ENCODE results near the gene SDK1. TPM values are rescaled to one million over a fixed set of nuclear protein-coding genes. Genes with fewer than 3 reads are reported as not detected.

SDK1 gene
- total RNA-seq, 2 experiments from 2014 or later: 0.03 to 0.05 TPM

GRCh38 chr7:3712841-3713240 lies 411.8 kb downstream of the SDK1 start:
- no peak for DNase-seq
- no peaks in the 10 kb centered on the region for H3K4me1 Mint-ChIP-seq (ENCODE audit: low read depth)
- no peaks in the 10 kb centered on the region for H3K9me3 Mint-ChIP-seq (ENCODE audit: insufficient read depth)
- H3K36me3 Mint-ChIP-seq (ENCODE audit: low read depth): no peaks in the 10 kb centered on the region
- POLR2A ChIA-PET: no interaction called here
- CTCF ChIA-PET: no interaction called here
- no peaks in the 10 kb centered on the region for H3K27me3 Mint-ChIP-seq (ENCODE audit: low read depth)
- H3K27ac Mint-ChIP-seq: no peak overlapping the region
- no peak overlapping the region for H3K4me3 Mint-ChIP-seq
- ATAC-seq: no peak

GRCh38 chr7:3721422-3721821 lies 420.4 kb downstream of the SDK1 start:
- H3K36me3 Mint-ChIP-seq (ENCODE audit: low read depth): no peaks in the 10 kb centered on the region
- H3K27ac Mint-ChIP-seq: no peak overlapping the region
- H3K9me3 Mint-ChIP-seq (ENCODE audit: insufficient read depth): no peaks in the 10 kb centered on the region
- ATAC-seq (no peak), DNase-seq (no peak)
- H3K4me3 Mint-ChIP-seq: no peak overlapping the region
- H3K4me1 Mint-ChIP-seq (ENCODE audit: low read depth): no peaks in the 10 kb centered on the region
- peaks cover 8% of the 10 kb centered on the region for H3K27me3 Mint-ChIP-seq (ENCODE audit: low read depth)
- POLR2A ChIA-PET: no interaction called here
- CTCF ChIA-PET: interaction anchor here (0.7 kb wide), 1 partner anchor 38 kb away, joined by 3 read pairs; no protein-coding TSS in a partner anchor

- no peaks in the 10 kb centered on the region for H3K9me3 Mint-ChIP-seq (ENCODE audit: insufficient read depth)
- CTCF ChIA-PET: no interaction called here
- POLR2A ChIA-PET: no interaction called here
- ATAC-seq (no peak), DNase-seq (peak; percentile 28)
- H3K36me3 Mint-ChIP-seq (ENCODE audit: low read depth): no peaks in the 10 kb centered on the region
- no peak overlapping the region for H3K27ac Mint-ChIP-seq
- no peaks in the 10 kb centered on the region for H3K4me1 Mint-ChIP-seq (ENCODE audit: low read depth)
- peaks cover 8% of the 10 kb centered on the region for H3K27me3 Mint-ChIP-seq (ENCODE audit: low read depth)
- H3K4me3 Mint-ChIP-seq: no peak overlapping the region
Measured at GRCh38 chr7:3722396-3722922, 421.4 kb downstream of the SDK1 start.

GRCh38 chr7:3725155-3726059 lies 424.4 kb downstream of the SDK1 start:
- Mint-ChIP-seq H3K27me3 (ENCODE audit: low read depth) (peaks cover 5% of the 10 kb centered on the region), H3K4me1 (ENCODE audit: low read depth) (no peaks in the 10 kb centered on the region), H3K9me3 (ENCODE audit: insufficient read depth) (no peaks in the 10 kb centered on the region), H3K36me3 (ENCODE audit: low read depth) (no peaks in the 10 kb centered on the region), H3K27ac (no peak overlapping the region), H3K4me3 (no peak overlapping the region)
- ATAC-seq: no peak
- POLR2A ChIA-PET: no interaction called here
- DNase-seq: no peak
- CTCF ChIA-PET: no interaction called here

GRCh38 chr7:3730276-3730675 lies 429.2 kb downstream of the SDK1 start:
- Mint-ChIP-seq H3K36me3 (ENCODE audit: low read depth) (no peaks in the 10 kb centered on the region), H3K4me1 (ENCODE audit: low read depth) (no peaks in the 10 kb centered on the region), H3K4me3 (no peak overlapping the region), H3K27me3 (ENCODE audit: low read depth) (no peaks in the 10 kb centered on the region), H3K9me3 (ENCODE audit: insufficient read depth) (no peaks in the 10 kb centered on the region), H3K27ac (no peak overlapping the region)
- no peak for DNase-seq
- ATAC-seq: no peak
- POLR2A ChIA-PET: no interaction called here
- CTCF ChIA-PET: no interaction called here

GRCh38 chr7:3732395-3733005 lies 431.4 kb downstream of the SDK1 start:
- Mint-ChIP-seq H3K9me3 (ENCODE audit: insufficient read depth) (no peaks in the 10 kb centered on the region), H3K36me3 (ENCODE audit: low read depth) (no peaks in the 10 kb centered on the region), H3K27ac (no peak overlapping the region), H3K4me3 (no peak overlapping the region), H3K4me1 (ENCODE audit: low read depth) (no peaks in the 10 kb centered on the region), H3K27me3 (ENCODE audit: low read depth) (no peaks in the 10 kb centered on the region)
- ChIA-PET POLR2A (no interaction called here), CTCF (no interaction called here)
- ATAC-seq (no peak), DNase-seq (no peak)

GRCh38 chr7:3733541-3734140 lies 432.6 kb downstream of the SDK1 start:
- no peaks in the 10 kb centered on the region for H3K36me3 Mint-ChIP-seq (ENCODE audit: low read depth)
- ChIA-PET POLR2A (no interaction called here), CTCF (no interaction called here)
- no peaks in the 10 kb centered on the region for H3K4me1 Mint-ChIP-seq (ENCODE audit: low read depth)
- DNase-seq: no peak
- no peak overlapping the region for H3K27ac Mint-ChIP-seq
- H3K27me3 Mint-ChIP-seq (ENCODE audit: low read depth): no peaks in the 10 kb centered on the region
- no peak overlapping the region for H3K4me3 Mint-ChIP-seq
- no peaks in the 10 kb centered on the region for H3K9me3 Mint-ChIP-seq (ENCODE audit: insufficient read depth)
- no peak for ATAC-seq

- Mint-ChIP-seq H3K4me3 (no peak overlapping the region), H3K4me1 (ENCODE audit: low read depth) (no peaks in the 10 kb centered on the region), H3K9me3 (ENCODE audit: insufficient read depth) (peaks cover 6% of the 10 kb centered on the region), H3K27ac (no peak overlapping the region), H3K36me3 (ENCODE audit: low read depth) (no peaks in the 10 kb centered on the region), H3K27me3 (ENCODE audit: low read depth) (no peaks in the 10 kb centered on the region)
- ChIA-PET CTCF (no interaction called here), POLR2A (no interaction called here)
- ATAC-seq: no peak
- DNase-seq: no peak
Measured at GRCh38 chr7:3738964-3739363, 437.9 kb downstream of the SDK1 start.

GRCh38 chr7:3739983-3740382 lies 438.9 kb downstream of the SDK1 start:
- DNase-seq: no peak
- CTCF ChIA-PET: no interaction called here
- POLR2A ChIA-PET: interaction anchor here (0.5 kb wide), 1 partner anchor 399 kb away, joined by 3 read pairs; no protein-coding TSS in a partner anchor
- Mint-ChIP-seq H3K36me3 (ENCODE audit: low read depth) (no peaks in the 10 kb centered on the region), H3K4me1 (ENCODE audit: low read depth) (no peaks in the 10 kb centered on the region), H3K4me3 (no peak overlapping the region), H3K27ac (no peak overlapping the region), H3K9me3 (ENCODE audit: insufficient read depth) (peaks cover 6% of the 10 kb centered on the region), H3K27me3 (ENCODE audit: low read depth) (no peaks in the 10 kb centered on the region)
- ATAC-seq: no peak

GRCh38 chr7:3747467-3747866 lies 446.4 kb downstream of the SDK1 start:
- ATAC-seq (no peak), DNase-seq (no peak)
- CTCF ChIA-PET: no interaction called here
- Mint-ChIP-seq H3K27ac (no peak overlapping the region), H3K4me1 (ENCODE audit: low read depth) (no peaks in the 10 kb centered on the region), H3K27me3 (ENCODE audit: low read depth) (peaks cover 3% of the 10 kb centered on the region), H3K36me3 (ENCODE audit: low read depth) (no peaks in the 10 kb centered on the region), H3K4me3 (no peak overlapping the region), H3K9me3 (ENCODE audit: insufficient read depth) (no peaks in the 10 kb centered on the region)
- POLR2A ChIA-PET: no interaction called here

GRCh38 chr7:3748389-3748788 lies 447.3 kb downstream of the SDK1 start:
- ATAC-seq: no peak
- no peak overlapping the region for H3K4me3 Mint-ChIP-seq
- H3K27me3 Mint-ChIP-seq (ENCODE audit: low read depth): peaks cover 3% of the 10 kb centered on the region
- H3K4me1 Mint-ChIP-seq (ENCODE audit: low read depth): no peaks in the 10 kb centered on the region
- ChIA-PET CTCF (no interaction called here), POLR2A (no interaction called here)
- H3K36me3 Mint-ChIP-seq (ENCODE audit: low read depth): no peaks in the 10 kb centered on the region
- no peaks in the 10 kb centered on the region for H3K9me3 Mint-ChIP-seq (ENCODE audit: insufficient read depth)
- DNase-seq: no peak
- H3K27ac Mint-ChIP-seq: no peak overlapping the region

- Mint-ChIP-seq H3K27me3 (ENCODE audit: low read depth) (peaks cover 3% of the 10 kb centered on the region), H3K4me3 (no peak overlapping the region), H3K9me3 (ENCODE audit: insufficient read depth) (no peaks in the 10 kb centered on the region), H3K36me3 (ENCODE audit: low read depth) (no peaks in the 10 kb centered on the region), H3K27ac (no peak overlapping the region), H3K4me1 (ENCODE audit: low read depth) (no peaks in the 10 kb centered on the region)
- POLR2A ChIA-PET: no interaction called here
- ATAC-seq (no peak), DNase-seq (no peak)
- CTCF ChIA-PET: no interaction called here
Measured at GRCh38 chr7:3753868-3754267, 452.8 kb downstream of the SDK1 start.

All from activated CD8-positive, alpha-beta T cell treated with anti-CD3 and anti-CD28 coated beads, Interleukin-2, amount 10 ng/mL, durations not matched to agents 7 days and 5 days (primary cell).